ENCODE data around the gene KDM8.

GRCh38 chr16:27177031-27177774 is 26.1 kb upstream of the KDM8 start:
- no peak for TF ChIP-seq POLR2A (IDR thresholded peaks at IDR 0.05)
- TF ChIP-seq CTCF (IDR thresholded peaks at IDR 0.05), result no peak
